GM19372 (cell line): Measurements from ENCODE around the gene STRIP2.
"Not testable (repeated sequence)": the region's sequence is repeated elsewhere in the genome, so short reads cannot be mapped to it uniquely, and the experiment has no call there.

Experiments
- ATAC-seq: cut with Tn5 transposase; IDR thresholded peaks from one replicate; pipeline ENCODE4 v1.9.1; 2021; ENCODE audit warnings: mild to moderate bottlenecking, low read depth, moderate library complexity; ENCODE audit not compliant: unreplicated experiment

Gene STRIP2

GRCh38 chr7:129421717-129422250, 12.4 kb upstream of the STRIP2 start:
- ATAC-seq = no peak

GRCh38 chr7:129422727-129423126, 11.5 kb upstream of the STRIP2 start:
- ATAC-seq = no peak

- ATAC-seq = no peak
Observed at GRCh38 chr7:129423700-129424410, 10.4 kb upstream of the STRIP2 start.

- ATAC-seq = no peak
Observed at GRCh38 chr7:129426482-129426881, 7.8 kb upstream of the STRIP2 start.

- no peak for ATAC-seq
Observed at GRCh38 chr7:129427526-129428045, 6.6 kb upstream of the STRIP2 start.

GRCh38 chr7:129431911-129432643, 2.2 kb upstream of the STRIP2 start:
- ATAC-seq = no peak

GRCh38 chr7:129434675-129435318, 565 bp downstream of the STRIP2 start:
- ATAC-seq = no peak

- ATAC-seq = no peak
Observed at GRCh38 chr7:129435414-129435829, 1.2 kb downstream of the STRIP2 start.

- ATAC-seq = no peak
Observed at GRCh38 chr7:129436335-129436923, 2.2 kb downstream of the STRIP2 start.

- ATAC-seq = no peak
Observed at GRCh38 chr7:129437190-129437589, 3.0 kb downstream of the STRIP2 start.

- no peak for ATAC-seq
Observed at GRCh38 chr7:129438281-129438838, 4.1 kb downstream of the STRIP2 start.

- no peak for ATAC-seq
Observed at GRCh38 chr7:129438839-129439651, 4.8 kb downstream of the STRIP2 start.

- no peak for ATAC-seq
Observed at GRCh38 chr7:129439963-129440625, 5.9 kb downstream of the STRIP2 start.

- no peak for ATAC-seq
Observed at GRCh38 chr7:129443612-129444011, 9.4 kb downstream of the STRIP2 start.

- not testable (repeated sequence) for ATAC-seq
Observed at GRCh38 chr7:129444776-129445175, 10.5 kb downstream of the STRIP2 start.

- not testable (repeated sequence) for ATAC-seq
Observed at GRCh38 chr7:129446925-129447324, 12.7 kb downstream of the STRIP2 start.

GRCh38 chr7:129447445-129447844, 13.2 kb downstream of the STRIP2 start:
- not testable (repeated sequence) for ATAC-seq

GRCh38 chr7:129448608-129449007, 14.4 kb downstream of the STRIP2 start:
- not testable (repeated sequence) for ATAC-seq

GRCh38 chr7:129450295-129450694, 16.1 kb downstream of the STRIP2 start:
- no peak for ATAC-seq
